IMR-90 (cell line): ENCODE data around the gene TNFRSF25. TPM values are rescaled to one million over a fixed set of nuclear protein-coding genes. Genes with fewer than 3 reads are reported as not detected.

ENCODE experiments used
- ATAC-seq: fragments of 200-7000 bp; cut with Tn5 transposase; 2 replicates; pipeline ENCODE4 v1.9.1; 2020; ENCODE audit warnings: low read depth, mild to moderate bottlenecking, moderate library complexity
- BruUV-seq: library from RNA; stranded (reverse); fragments of 400-500 nt; replicated peaks from 2 replicates; lab custom pipeline; 2021; lab: Mats Ljungman, UMichigan
- CTCF ChIA-PET: fragments of 300-600 bp; formaldehyde crosslinking; extraction: SDS; loops from one replicate; lab custom pipeline; 2021; ENCODE audit warnings: antibody characterized with exemption; lab: Yijun Ruan, JAX
- POLR2A ChIA-PET: fragments of 300-600 bp; sonication (Branson Sonifier 250); formaldehyde crosslinking; loops from one replicate; lab custom pipeline; 2022; ENCODE audit warnings: antibody characterized with exemption; ENCODE audit not compliant: unreplicated experiment; lab: Charles Lee
- DNase-seq: peaks from one replicate; pipeline ENCODE4 v3.0.0; 2013
- H2AFZ ChIP-seq: replicated peaks from 2 replicates; pipeline ENCODE3; 2013; ENCODE audit warnings: low read length, mild to moderate bottlenecking; ENCODE audit not compliant: poor library complexity
- H2AK5ac ChIP-seq: 2 replicates; pipeline ENCODE4 v1.6.1; 2013; ENCODE audit warnings: low read depth, low read length, inconsistent platforms
- H2AK9ac ChIP-seq: replicated peaks from 2 replicates; pipeline ENCODE3; 2013; ENCODE audit warnings: mild to moderate bottlenecking, low read depth, low read length, moderate library complexity; ENCODE audit not compliant: poor library complexity
- H2BK120ac ChIP-seq: 2 replicates; pipeline ENCODE4 v1.6.1; 2013; ENCODE audit warnings: low read depth, low read length, inconsistent platforms
- H2BK15ac ChIP-seq: 3 replicates; pipeline ENCODE4 v1.6.1; 2013; ENCODE audit warnings: low read depth, low read length, inconsistent platforms
- H2BK20ac ChIP-seq: 2 replicates; pipeline ENCODE4 v1.6.1; 2013; ENCODE audit warnings: low read depth, mild to moderate bottlenecking, inconsistent platforms, low read length, moderate library complexity
- H2BK5ac ChIP-seq: 2 replicates; pipeline ENCODE4 v1.6.1; 2013; ENCODE audit warnings: mild to moderate bottlenecking, low read depth, low read length, inconsistent platforms; ENCODE audit not compliant: poor library complexity, severe bottlenecking
- H3K14ac ChIP-seq: replicated peaks from 2 replicates; pipeline ENCODE4 v1.6.1; 2013; ENCODE audit warnings: low read depth, low read length, inconsistent platforms
- H3K18ac ChIP-seq: 2 replicates; pipeline ENCODE4 v1.6.1; 2013; ENCODE audit warnings: low read depth, low read length, control low read depth
- H3K23ac ChIP-seq: 2 replicates; pipeline ENCODE4 v1.6.1; 2013; ENCODE audit warnings: low read depth, low read length, inconsistent platforms
- H3K27ac ChIP-seq: 2 replicates; pipeline ENCODE4 v1.5.1; 2013; ENCODE audit warnings: mild to moderate bottlenecking, control low read depth, low read length; ENCODE audit not compliant: insufficient read depth
- H3K27me3 ChIP-seq: 2 replicates; pipeline ENCODE4 v1.6.1; 2013; ENCODE audit warnings: low read length; ENCODE audit not compliant: control insufficient read depth, insufficient read depth
- H3K36me3 ChIP-seq: 2 replicates; pipeline ENCODE4 v1.6.1; 2013; ENCODE audit warnings: low read length, mixed read lengths; ENCODE audit not compliant: control insufficient read depth, insufficient read depth
- H3K4ac ChIP-seq: 2 replicates; pipeline ENCODE4 v1.6.1; 2013; ENCODE audit warnings: low read depth, low read length, inconsistent platforms
- H3K4me1 ChIP-seq: 2 replicates; pipeline ENCODE4 v1.6.1; 2013; ENCODE audit warnings: low read length, mixed read lengths; ENCODE audit not compliant: control insufficient read depth, insufficient read depth
- H3K4me2 ChIP-seq: 2 replicates; pipeline ENCODE4 v1.6.1; 2013; ENCODE audit warnings: low read depth, mild to moderate bottlenecking, control low read depth, low read length, moderate library complexity
- H3K4me3 ChIP-seq: 2 replicates; pipeline ENCODE4 v1.5.1; 2013; ENCODE audit warnings: low read depth, mild to moderate bottlenecking, control low read depth, low read length, moderate library complexity; ENCODE audit not compliant: insufficient read depth
- H3K56ac ChIP-seq: 2 replicates; pipeline ENCODE4 v1.6.1; 2013; ENCODE audit warnings: low read length, inconsistent platforms; ENCODE audit not compliant: insufficient read depth; ENCODE audit errors: extremely low read depth
- H3K79me1 ChIP-seq, 2 experiments: 2 replicates each; pipeline ENCODE4 v1.6.1; 2013; ENCODE audit warnings: low read length in 2 of 2, inconsistent platforms in 1 of 2, low read depth in 1 of 2
- H3K9ac ChIP-seq: 2 replicates; pipeline ENCODE4 v1.6.1; 2013; ENCODE audit warnings: low read depth, low read length, control low read depth
- H3K9me1 ChIP-seq: 2 replicates; pipeline ENCODE4 v1.6.1; 2013; ENCODE audit warnings: low read length, inconsistent platforms; ENCODE audit not compliant: insufficient read depth
- H3K9me3 ChIP-seq: 2 replicates; pipeline ENCODE4 v1.6.1; 2013; ENCODE audit warnings: low read length; ENCODE audit not compliant: control insufficient read depth, insufficient read depth
- H4K20me1 ChIP-seq: 2 replicates; pipeline ENCODE4 v1.6.1; 2013; ENCODE audit warnings: low read length, inconsistent platforms; ENCODE audit not compliant: insufficient read depth
- H4K5ac ChIP-seq: 2 replicates; pipeline ENCODE4 v1.6.1; 2013; ENCODE audit warnings: mild to moderate bottlenecking, low read depth, low read length, control low read depth
- H4K8ac ChIP-seq, 2 experiments: 2 replicates each; pipeline ENCODE4 v1.6.1; 2013; ENCODE audit warnings: low read depth in 2 of 2, low read length in 2 of 2, control low read depth in 1 of 2, inconsistent platforms in 1 of 2
- H4K91ac ChIP-seq: 2 replicates; pipeline ENCODE4 v1.6.1; 2013; ENCODE audit warnings: low read depth, low read length, inconsistent platforms; ENCODE audit not compliant: insufficient read depth
- BHLHE40 ChIP-seq: fragments of 150-350 bp; IDR thresholded peaks from 2 replicates; pipeline ENCODE4 v1.6.1; 2016; ENCODE audit warnings: mild to moderate bottlenecking, low read depth, low read length
- CEBPB ChIP-seq: IDR thresholded peaks from 2 replicates; pipeline ENCODE4 v1.6.1; 2012; ENCODE audit warnings: low read depth, low read length, improper control_type of control experiment
- CHD1 ChIP-seq: IDR thresholded peaks from 2 replicates; pipeline ENCODE4 v1.6.1; 2012; ENCODE audit warnings: low read depth, low read length, improper control_type of control experiment
- CTCF ChIP-seq: conservative IDR thresholded peaks from 2 replicates; pipeline ENCODE4 v1.5.1; 2012; ENCODE audit warnings: mild to moderate bottlenecking, low read depth, low read length, improper control_type of control experiment
- FOS ChIP-seq: fragments of 150-350 bp; IDR thresholded peaks from 2 replicates; pipeline ENCODE4 v1.6.1; 2016; ENCODE audit warnings: low read depth, low read length
- MAFK ChIP-seq: IDR thresholded peaks from 2 replicates; pipeline ENCODE4 v1.6.1; 2012; ENCODE audit warnings: low read depth, low read length, improper control_type of control experiment
- MAZ ChIP-seq: IDR thresholded peaks from 2 replicates; pipeline ENCODE4 v1.6.1; 2012; ENCODE audit warnings: low read depth, mild to moderate bottlenecking, low read length, improper control_type of control experiment, moderate library complexity, borderline replicate concordance
- MXI1 ChIP-seq: IDR thresholded peaks from 2 replicates; pipeline ENCODE4 v1.6.1; 2012; ENCODE audit warnings: low read depth, mild to moderate bottlenecking, low read length, moderate library complexity, borderline replicate concordance
- NFE2L2 ChIP-seq: fragments of 150-350 bp; IDR thresholded peaks from 2 replicates; pipeline ENCODE4 v1.6.1; 2016; ENCODE audit warnings: low read depth, mild to moderate bottlenecking, low read length
- POLR2A ChIP-seq: IDR thresholded peaks from 2 replicates; pipeline ENCODE4 v1.6.1; 2012; ENCODE audit warnings: mild to moderate bottlenecking, low read depth, low read length
- RCOR1 ChIP-seq: IDR thresholded peaks from 2 replicates; pipeline ENCODE4 v1.6.1; 2012; ENCODE audit warnings: mild to moderate bottlenecking, low read length, improper control_type of control experiment; ENCODE audit not compliant: insufficient replicate concordance
- RFX5 ChIP-seq: IDR thresholded peaks from 2 replicates; pipeline ENCODE4 v1.8.0; 2012; ENCODE audit warnings: low read depth, mild to moderate bottlenecking, low read length, moderate library complexity
- SMC3 ChIP-seq: fragments of 150-350 bp; IDR thresholded peaks from 2 replicates; pipeline ENCODE4 v1.6.1; 2016; ENCODE audit warnings: low read depth, mild to moderate bottlenecking, antibody characterized with exemption, low read length, moderate library complexity
- USF2 ChIP-seq: fragments of 150-350 bp; IDR thresholded peaks from 2 replicates; pipeline ENCODE4 v1.6.1; 2017; ENCODE audit warnings: mild to moderate bottlenecking, antibody characterized with exemption, low read length, low read depth
- WGBS, 2 experiments: methylation state at CpG; one replicate each; pipeline versions ENCODE4 v1.1.5 to v1.1.7; 2013; ENCODE audit warnings: missing lambda C conversion rate in 2 of 2; ENCODE audit not compliant: insufficient read length in 1 of 2; ENCODE audit errors: extremely low coverage in 2 of 2; 5-methylcytosine and 5-hydroxymethylcytosine counted together
- dilution Hi-C: fragments of 300-500 bp; cut with HindIII; formaldehyde crosslinking; loops from one replicate; pipeline ENCODE4 v1.14.3; 2018; ENCODE audit warnings: low sequenced_read_pairs; ENCODE audit not compliant: unreplicated experiment
- in situ Hi-C: fragments of 300-500 bp; cut with MboI; formaldehyde crosslinking; loops from 3 replicates; pipeline ENCODE4 v1.14.3; 2019; ENCODE audit warnings: low sequenced_read_pairs, inconsistent platforms, mixed read lengths
- intact Hi-C: fragments of 100-400 bp; cut with micrococcal nuclease; formaldehyde crosslinking; loops from 2 replicates; pipeline ENCODE4 v1.10.0; 2022
- polyA plus RNA-seq, 3 experiments: library from polyadenylated mRNA; depleted of rRNA; stranded (reverse); fragments of >200 nt; gene quantifications; 2 replicates each; pipeline ENCODE4 v1.2.3, GENCODE V29; 2012; ENCODE audit warnings: low replicate concordance in 1 of 3
- total RNA-seq: library from RNA; depleted of rRNA; stranded (reverse); fragments of >200 nt; gene quantifications from 2 replicates; pipeline ENCODE4 v1.2.3, GENCODE V29; 2012

Gene TNFRSF25
- total and polyA plus RNA-seq, 2 of the 4 experiments (the other 2 are of a cell fraction) = 1.3 to 11.2 TPM

GRCh38 chr1:6473974-6474814, 8.2 kb upstream of the TNFRSF25 start (continued):
- TF ChIP-seq RCOR1 = no peak

- Histone ChIP-seq H4K20me1 (peaks cover 7% of the 10 kb centered on the region), H4K91ac (no peak overlapping the region), H2BK15ac (no peak overlapping the region), H2BK20ac (no peak overlapping the region), H3K14ac (no peak overlapping the region), H3K27me3 (no peaks in the 10 kb centered on the region), H3K36me3 (peaks cover 39% of the 10 kb centered on the region), H4K8ac (no peak overlapping the region), H3K4ac (no peak overlapping the region), H3K4me2 (no peak overlapping the region), H3K4me3 (no peak overlapping the region), H4K5ac (no peak overlapping the region), H3K9me3 (no peaks in the 10 kb centered on the region), H2AK9ac (no peak overlapping the region), H3K27ac (no peak overlapping the region), H2AK5ac (no peak overlapping the region), H3K9ac (no peak overlapping the region), H3K56ac (no peak overlapping the region), H2AFZ (no peak overlapping the region), H2BK120ac (no peak overlapping the region), H3K18ac (no peak overlapping the region), H3K23ac (no peak overlapping the region), H2BK5ac (no peak overlapping the region), H3K9me1 (no peaks in the 10 kb centered on the region), H3K79me1 (no peaks in the 10 kb centered on the region; a peak in 1 of 4 replicates), H3K4me1 (no peaks in the 10 kb centered on the region)
- DNase-seq (no peak), ATAC-seq (no peak)
- POLR2A ChIA-PET = no interaction called here
- dilution Hi-C loops (no loop called here), in situ Hi-C loops (no loop called here), intact Hi-C loops (no loop called here)
- CTCF ChIA-PET = no interaction called here
- no TSS peak for BruUV-seq
- 95% methylated on average over 10 of the region's 18 CpGs; no CpG with 5 or more reads in 1 of the 2 experiments for WGBS, 2 experiments
- TF ChIP-seq USF2 = no peak
- no peak for TF ChIP-seq MAFK
- no peak for TF ChIP-seq MXI1
- no peak for TF ChIP-seq SMC3
- no peak for TF ChIP-seq BHLHE40
- no peak for TF ChIP-seq CTCF
- no peak for TF ChIP-seq CHD1
- TF ChIP-seq POLR2A = no peak
- no peak for TF ChIP-seq NFE2L2
- no peak for TF ChIP-seq CEBPB
- no peak for TF ChIP-seq RFX5
- TF ChIP-seq MAZ = no peak
- no peak for TF ChIP-seq FOS
Observed at GRCh38 chr1:6473156-6473555, 7.2 kb upstream of the TNFRSF25 start.
